ENCODE results near the gene BNC1. TPM values are rescaled to one million over a fixed set of nuclear protein-coding genes. Genes with fewer than 3 reads are reported as not detected.

BNC1 gene
- total and polyA plus RNA-seq, 2 donors (not counting 1 experiment from before 2014, with no cell fraction given) = not detected

Other genes with a start within 250 kb of the BNC1 start
- 47.5 and 54.6 TPM in 2 replicates for gene BTBD1, start 217.4 kb downstream of the BNC1 start, total RNA-seq
- 20.7 and 27.2 TPM in 2 replicates for gene BTBD1, start 217.4 kb downstream of the BNC1 start, polyA plus RNA-seq
- 1.4 and 1.6 TPM in 2 replicates for gene TM6SF1, start 177.0 kb downstream of the BNC1 start, total RNA-seq
- 1.1 and 1.3 TPM in 2 replicates for gene TM6SF1, start 177.0 kb downstream of the BNC1 start, polyA plus RNA-seq
- gene HDGFL3, start 76.8 kb downstream of the BNC1 start, total RNA-seq = 0.85 and 2.5 TPM in 2 replicates
- 0.12 and 0.66 TPM in 2 replicates for gene HDGFL3, start 76.8 kb downstream of the BNC1 start, polyA plus RNA-seq
- gene SH3GL3, start 162.7 kb upstream of the BNC1 start, total RNA-seq = not detected in 2 replicates
- not detected in 2 replicates for gene SH3GL3, start 162.7 kb upstream of the BNC1 start, polyA plus RNA-seq